GM23338 (cell line): ENCODE data around the gene HNF4A. TPM values are rescaled to one million over a fixed set of nuclear protein-coding genes. Genes with fewer than 3 reads are reported as not detected.

Experiments used
- ATAC-seq: fragments of 200-7000 bp; cut with Tn5 transposase; 3 replicates; pipeline ENCODE4 v1.9.1; 2020
- DNase-seq: peaks from one replicate; pipeline ENCODE4 v3.0.0-alpha.2; 2015; ENCODE audit warnings: low spot score
- H2AFZ ChIP-seq: fragments of 200-600 bp; sonication (generic); 2 replicates; pipeline ENCODE4 v1.8.0; 2016; ENCODE audit warnings: antibody characterized with exemption, mild to moderate bottlenecking, moderate library complexity
- H3F3A ChIP-seq: fragments of 200-600 bp; sonication (generic); replicated peaks from 2 replicates; pipeline ENCODE4 v1.8.0; 2017; ENCODE audit warnings: antibody characterized with exemption, mixed run types, low read depth
- H3K27ac ChIP-seq: fragments of 200-600 bp; sonication (generic); 2 replicates; pipeline ENCODE4 v1.6.1; 2016; ENCODE audit warnings: low read depth
- H3K27me3 ChIP-seq: fragments of 200-600 bp; sonication (generic); 2 replicates; pipeline ENCODE4 v1.8.0; 2016; ENCODE audit warnings: mild to moderate bottlenecking, mixed run types, moderate library complexity; ENCODE audit not compliant: insufficient read depth
- H3K36me3 ChIP-seq: fragments of 200-600 bp; sonication (generic); 2 replicates; pipeline ENCODE4 v1.8.0; 2016; ENCODE audit warnings: mild to moderate bottlenecking; ENCODE audit not compliant: insufficient read depth
- H3K4me1 ChIP-seq: fragments of 200-600 bp; sonication (generic); 2 replicates; pipeline ENCODE4 v1.8.0; 2016; ENCODE audit warnings: mild to moderate bottlenecking, moderate library complexity; ENCODE audit not compliant: insufficient read depth
- H3K4me2 ChIP-seq: fragments of 200-600 bp; sonication (generic); 2 replicates; pipeline ENCODE4 v1.7.1; 2017; ENCODE audit warnings: mixed run types
- H3K4me3 ChIP-seq: fragments of 200-600 bp; sonication (generic); 2 replicates; pipeline ENCODE4 v1.6.1; 2016; ENCODE audit warnings: mixed run types
- H3K79me2 ChIP-seq: fragments of 200-600 bp; sonication (generic); replicated peaks from 2 replicates; pipeline ENCODE4 v1.8.0; 2017; ENCODE audit warnings: mild to moderate bottlenecking; ENCODE audit not compliant: insufficient read depth
- H3K9me2 ChIP-seq: fragments of 200-600 bp; sonication (generic); 2 replicates; pipeline ENCODE4 v1.8.0; 2017; ENCODE audit not compliant: insufficient read depth
- H4K20me1 ChIP-seq: fragments of 200-600 bp; sonication (generic); replicated peaks from 2 replicates; pipeline ENCODE4 v1.8.0; 2017; ENCODE audit warnings: mild to moderate bottlenecking; ENCODE audit not compliant: insufficient read depth
- H3K27ac Mint-ChIP-seq: 2 replicates; pipeline ENCODE4 v1.8.0; 2020; ENCODE audit warnings: inconsistent platforms, mild to moderate bottlenecking, moderate library complexity, mixed read lengths
- H3K27me3 Mint-ChIP-seq: 3 replicates; pipeline ENCODE4 v1.8.0; 2022; ENCODE audit warnings: low read depth, mild to moderate bottlenecking, moderate library complexity, mixed read lengths, inconsistent platforms; ENCODE audit not compliant: insufficient read depth, poor library complexity
- H3K36me3 Mint-ChIP-seq: 3 replicates; pipeline ENCODE4 v1.8.0; 2021; ENCODE audit warnings: low read depth, mild to moderate bottlenecking, inconsistent platforms, moderate library complexity, mixed read lengths
- H3K4me1 Mint-ChIP-seq: 3 replicates; pipeline ENCODE4 v1.8.0; 2020; ENCODE audit warnings: mild to moderate bottlenecking, inconsistent platforms, mixed read lengths
- H3K4me3 Mint-ChIP-seq: 3 replicates; pipeline ENCODE4 v1.8.0; 2021; ENCODE audit warnings: moderate library complexity, mild to moderate bottlenecking, inconsistent platforms, mixed read lengths
- H3K9me3 Mint-ChIP-seq: 3 replicates; pipeline ENCODE4 v1.8.0; 2020; ENCODE audit warnings: moderate library complexity, mild to moderate bottlenecking, inconsistent platforms, mixed read lengths
- CREB1 ChIP-seq: fragments of 250-450 bp; sonication (Bioruptor Pico); IDR thresholded peaks from 2 replicates; pipeline ENCODE4 v1.5.0; 2020; ENCODE audit warnings: low read depth, mild to moderate bottlenecking, moderate library complexity
- EZH2 ChIP-seq: fragments of 200-600 bp; sonication (generic); IDR thresholded peaks from one replicate; pipeline ENCODE4 v1.8.0; 2017; ENCODE audit warnings: antibody characterized with exemption, mild to moderate bottlenecking, low read depth; ENCODE audit not compliant: unreplicated experiment
- EZH2phosphoT487 ChIP-seq: fragments of 200-600 bp; sonication (generic); IDR thresholded peaks from one replicate; pipeline ENCODE4 v1.8.1; 2018; ENCODE audit warnings: antibody characterized with exemption; ENCODE audit not compliant: unreplicated experiment
- JUNB ChIP-seq: IDR thresholded peaks from one replicate; pipeline ENCODE4 v1.6.1; 2016; ENCODE audit warnings: antibody characterized with exemption; ENCODE audit not compliant: unreplicated experiment
- NANOG ChIP-seq: IDR thresholded peaks from 2 replicates; pipeline ENCODE4 v1.6.1; 2016; ENCODE audit warnings: antibody characterized with exemption, borderline replicate concordance
- POLR2AphosphoS5 ChIP-seq: IDR thresholded peaks from 2 replicates; pipeline ENCODE4 v1.6.1; 2016; ENCODE audit warnings: antibody characterized with exemption, low read depth
- REST ChIP-seq: IDR thresholded peaks from one replicate; pipeline ENCODE4 v1.6.1; 2018; ENCODE audit warnings: antibody characterized with exemption; ENCODE audit not compliant: unreplicated experiment
- STAT1 ChIP-seq: IDR thresholded peaks from one replicate; pipeline ENCODE4 v1.6.1; 2016; ENCODE audit warnings: antibody characterized with exemption; ENCODE audit not compliant: unreplicated experiment
- ZNF114 ChIP-seq: fragments of 250-450 bp; sonication (Bioruptor Pico); IDR thresholded peaks from 2 replicates; pipeline ENCODE4 v1.5.0; 2020; ENCODE audit warnings: mild to moderate bottlenecking, moderate library complexity
- ZNF331 ChIP-seq: fragments of 250-450 bp; sonication (Bioruptor Pico); IDR thresholded peaks from 2 replicates; pipeline ENCODE4 v1.5.0; 2020; ENCODE audit warnings: low read depth, mild to moderate bottlenecking, moderate library complexity
- polyA plus RNA-seq: library from polyadenylated mRNA; unstranded; fragments of >200 nt; fragmentation: Nextera tagmentation; extraction: Ambion mirVana; gene quantifications from 2 replicates; pipeline ENCODE4 v1.2.1, GENCODE V29; 2016
- total RNA-seq: library from RNA; depleted of rRNA; stranded (reverse); fragments of >200 nt; shearing (Covaris generic); gene quantifications from 2 replicates; pipeline ENCODE4 v1.2.3, GENCODE V29; 2014
- TF ChIP-seq, protein P1 (sequence below): IDR thresholded peaks from 2 replicates; pipeline ENCODE4 v1.6.1; 2016; ENCODE audit warnings: antibody characterized with exemption
- TF ChIP-seq, protein P2 (sequence below), 2 experiments: fragments of 200-600 bp in 1 of 2; sonication (generic) in 1 of 2; conservative IDR thresholded peaks; 2 replicates each; pipeline versions ENCODE4 v1.5.1 to v1.6.1; 2016 to 2017; ENCODE audit warnings: antibody characterized with exemption in 2 of 2, low read depth in 2 of 2, mild to moderate bottlenecking in 2 of 2, moderate library complexity in 1 of 2
- TF ChIP-seq, protein P3 (sequence below): fragments of 250-450 bp; sonication (Bioruptor Pico); IDR thresholded peaks from 2 replicates; pipeline ENCODE4 v1.5.0; 2020; ENCODE audit warnings: mild to moderate bottlenecking, moderate library complexity

Gene HNF4A
- total and polyA plus RNA-seq, 2 experiments from 2014 or later = not detected

DNA sequence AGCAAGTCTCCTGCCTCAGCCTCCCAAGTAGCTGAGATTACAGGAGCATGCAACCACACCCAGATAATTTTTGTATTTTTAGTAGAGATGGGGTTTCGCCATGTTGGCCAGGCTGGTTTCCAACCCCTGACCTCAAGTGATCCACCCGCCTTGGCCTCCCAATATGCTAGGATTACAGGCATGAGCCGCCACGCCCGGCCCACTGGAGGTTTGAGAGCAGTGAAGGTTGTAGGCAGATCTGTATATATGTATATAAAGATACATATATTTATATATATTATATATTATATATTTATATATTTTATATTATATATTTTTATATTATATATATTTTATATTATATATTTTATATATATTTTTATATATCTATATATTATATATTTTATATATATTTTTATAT is 82.0 kb downstream of the HNF4A start:
- H3K27ac Mint-ChIP-seq = no peak overlapping the region
- no peaks in the 10 kb centered on the region for H3K4me1 Mint-ChIP-seq
- H3K4me3 Mint-ChIP-seq = no peak overlapping the region

More for the DNA sequence above, 82.0 kb downstream of the HNF4A start:
- Histone ChIP-seq H3K4me2 (no peak overlapping the region), H3K4me3 (no peak overlapping the region), H3K27me3 (no peaks in the 10 kb centered on the region), H2AFZ (peak overlapping the region; percentile 66; the same call in 1 of the 2 replicates), H3K9me2 (no peaks in the 10 kb centered on the region), H3F3A (0 out of 2 replicates have a peak, but pooled peaks cover 3% of the 10 kb centered on the region), H3K36me3 (no peaks in the 10 kb centered on the region), H3K79me2 (no peaks in the 10 kb centered on the region), H4K20me1 (no peaks in the 10 kb centered on the region), H3K27ac (no peak overlapping the region), H3K4me1 (no peaks in the 10 kb centered on the region)
- ATAC-seq (no peak), DNase-seq (no peak)
- no peaks in the 10 kb centered on the region; the same call in 2 of the 3 replicates for H3K9me3 Mint-ChIP-seq
- peaks cover 8% of the 10 kb centered on the region for H3K27me3 Mint-ChIP-seq
- TF ChIP-seq, protein P1, sequence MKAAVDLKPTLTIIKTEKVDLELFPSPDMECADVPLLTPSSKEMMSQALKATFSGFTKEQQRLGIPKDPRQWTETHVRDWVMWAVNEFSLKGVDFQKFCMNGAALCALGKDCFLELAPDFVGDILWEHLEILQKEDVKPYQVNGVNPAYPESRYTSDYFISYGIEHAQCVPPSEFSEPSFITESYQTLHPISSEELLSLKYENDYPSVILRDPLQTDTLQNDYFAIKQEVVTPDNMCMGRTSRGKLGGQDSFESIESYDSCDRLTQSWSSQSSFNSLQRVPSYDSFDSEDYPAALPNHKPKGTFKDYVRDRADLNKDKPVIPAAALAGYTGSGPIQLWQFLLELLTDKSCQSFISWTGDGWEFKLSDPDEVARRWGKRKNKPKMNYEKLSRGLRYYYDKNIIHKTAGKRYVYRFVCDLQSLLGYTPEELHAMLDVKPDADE = no peak
- no peak for TF ChIP-seq REST
- no peak for TF ChIP-seq EZH2
- no peak for TF ChIP-seq EZH2phosphoT487
- TF ChIP-seq, protein P2, sequence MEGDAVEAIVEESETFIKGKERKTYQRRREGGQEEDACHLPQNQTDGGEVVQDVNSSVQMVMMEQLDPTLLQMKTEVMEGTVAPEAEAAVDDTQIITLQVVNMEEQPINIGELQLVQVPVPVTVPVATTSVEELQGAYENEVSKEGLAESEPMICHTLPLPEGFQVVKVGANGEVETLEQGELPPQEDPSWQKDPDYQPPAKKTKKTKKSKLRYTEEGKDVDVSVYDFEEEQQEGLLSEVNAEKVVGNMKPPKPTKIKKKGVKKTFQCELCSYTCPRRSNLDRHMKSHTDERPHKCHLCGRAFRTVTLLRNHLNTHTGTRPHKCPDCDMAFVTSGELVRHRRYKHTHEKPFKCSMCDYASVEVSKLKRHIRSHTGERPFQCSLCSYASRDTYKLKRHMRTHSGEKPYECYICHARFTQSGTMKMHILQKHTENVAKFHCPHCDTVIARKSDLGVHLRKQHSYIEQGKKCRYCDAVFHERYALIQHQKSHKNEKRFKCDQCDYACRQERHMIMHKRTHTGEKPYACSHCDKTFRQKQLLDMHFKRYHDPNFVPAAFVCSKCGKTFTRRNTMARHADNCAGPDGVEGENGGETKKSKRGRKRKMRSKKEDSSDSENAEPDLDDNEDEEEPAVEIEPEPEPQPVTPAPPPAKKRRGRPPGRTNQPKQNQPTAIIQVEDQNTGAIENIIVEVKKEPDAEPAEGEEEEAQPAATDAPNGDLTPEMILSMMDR (conservative IDR thresholded peaks at IDR 0.05; ENCODE audit: low read depth in 2 of 2) = no peak
- no peak for TF ChIP-seq ZNF331 (CRISPR knock-in tag)
- TF ChIP-seq JUNB = no peak
- no peak for TF ChIP-seq STAT1
- no peak for TF ChIP-seq CREB1 (CRISPR knock-in tag)
- no peak for TF ChIP-seq ZNF114 (CRISPR knock-in tag)
- no peak for TF ChIP-seq POLR2AphosphoS5
- no peak for TF ChIP-seq NANOG
- TF ChIP-seq, protein P3, sequence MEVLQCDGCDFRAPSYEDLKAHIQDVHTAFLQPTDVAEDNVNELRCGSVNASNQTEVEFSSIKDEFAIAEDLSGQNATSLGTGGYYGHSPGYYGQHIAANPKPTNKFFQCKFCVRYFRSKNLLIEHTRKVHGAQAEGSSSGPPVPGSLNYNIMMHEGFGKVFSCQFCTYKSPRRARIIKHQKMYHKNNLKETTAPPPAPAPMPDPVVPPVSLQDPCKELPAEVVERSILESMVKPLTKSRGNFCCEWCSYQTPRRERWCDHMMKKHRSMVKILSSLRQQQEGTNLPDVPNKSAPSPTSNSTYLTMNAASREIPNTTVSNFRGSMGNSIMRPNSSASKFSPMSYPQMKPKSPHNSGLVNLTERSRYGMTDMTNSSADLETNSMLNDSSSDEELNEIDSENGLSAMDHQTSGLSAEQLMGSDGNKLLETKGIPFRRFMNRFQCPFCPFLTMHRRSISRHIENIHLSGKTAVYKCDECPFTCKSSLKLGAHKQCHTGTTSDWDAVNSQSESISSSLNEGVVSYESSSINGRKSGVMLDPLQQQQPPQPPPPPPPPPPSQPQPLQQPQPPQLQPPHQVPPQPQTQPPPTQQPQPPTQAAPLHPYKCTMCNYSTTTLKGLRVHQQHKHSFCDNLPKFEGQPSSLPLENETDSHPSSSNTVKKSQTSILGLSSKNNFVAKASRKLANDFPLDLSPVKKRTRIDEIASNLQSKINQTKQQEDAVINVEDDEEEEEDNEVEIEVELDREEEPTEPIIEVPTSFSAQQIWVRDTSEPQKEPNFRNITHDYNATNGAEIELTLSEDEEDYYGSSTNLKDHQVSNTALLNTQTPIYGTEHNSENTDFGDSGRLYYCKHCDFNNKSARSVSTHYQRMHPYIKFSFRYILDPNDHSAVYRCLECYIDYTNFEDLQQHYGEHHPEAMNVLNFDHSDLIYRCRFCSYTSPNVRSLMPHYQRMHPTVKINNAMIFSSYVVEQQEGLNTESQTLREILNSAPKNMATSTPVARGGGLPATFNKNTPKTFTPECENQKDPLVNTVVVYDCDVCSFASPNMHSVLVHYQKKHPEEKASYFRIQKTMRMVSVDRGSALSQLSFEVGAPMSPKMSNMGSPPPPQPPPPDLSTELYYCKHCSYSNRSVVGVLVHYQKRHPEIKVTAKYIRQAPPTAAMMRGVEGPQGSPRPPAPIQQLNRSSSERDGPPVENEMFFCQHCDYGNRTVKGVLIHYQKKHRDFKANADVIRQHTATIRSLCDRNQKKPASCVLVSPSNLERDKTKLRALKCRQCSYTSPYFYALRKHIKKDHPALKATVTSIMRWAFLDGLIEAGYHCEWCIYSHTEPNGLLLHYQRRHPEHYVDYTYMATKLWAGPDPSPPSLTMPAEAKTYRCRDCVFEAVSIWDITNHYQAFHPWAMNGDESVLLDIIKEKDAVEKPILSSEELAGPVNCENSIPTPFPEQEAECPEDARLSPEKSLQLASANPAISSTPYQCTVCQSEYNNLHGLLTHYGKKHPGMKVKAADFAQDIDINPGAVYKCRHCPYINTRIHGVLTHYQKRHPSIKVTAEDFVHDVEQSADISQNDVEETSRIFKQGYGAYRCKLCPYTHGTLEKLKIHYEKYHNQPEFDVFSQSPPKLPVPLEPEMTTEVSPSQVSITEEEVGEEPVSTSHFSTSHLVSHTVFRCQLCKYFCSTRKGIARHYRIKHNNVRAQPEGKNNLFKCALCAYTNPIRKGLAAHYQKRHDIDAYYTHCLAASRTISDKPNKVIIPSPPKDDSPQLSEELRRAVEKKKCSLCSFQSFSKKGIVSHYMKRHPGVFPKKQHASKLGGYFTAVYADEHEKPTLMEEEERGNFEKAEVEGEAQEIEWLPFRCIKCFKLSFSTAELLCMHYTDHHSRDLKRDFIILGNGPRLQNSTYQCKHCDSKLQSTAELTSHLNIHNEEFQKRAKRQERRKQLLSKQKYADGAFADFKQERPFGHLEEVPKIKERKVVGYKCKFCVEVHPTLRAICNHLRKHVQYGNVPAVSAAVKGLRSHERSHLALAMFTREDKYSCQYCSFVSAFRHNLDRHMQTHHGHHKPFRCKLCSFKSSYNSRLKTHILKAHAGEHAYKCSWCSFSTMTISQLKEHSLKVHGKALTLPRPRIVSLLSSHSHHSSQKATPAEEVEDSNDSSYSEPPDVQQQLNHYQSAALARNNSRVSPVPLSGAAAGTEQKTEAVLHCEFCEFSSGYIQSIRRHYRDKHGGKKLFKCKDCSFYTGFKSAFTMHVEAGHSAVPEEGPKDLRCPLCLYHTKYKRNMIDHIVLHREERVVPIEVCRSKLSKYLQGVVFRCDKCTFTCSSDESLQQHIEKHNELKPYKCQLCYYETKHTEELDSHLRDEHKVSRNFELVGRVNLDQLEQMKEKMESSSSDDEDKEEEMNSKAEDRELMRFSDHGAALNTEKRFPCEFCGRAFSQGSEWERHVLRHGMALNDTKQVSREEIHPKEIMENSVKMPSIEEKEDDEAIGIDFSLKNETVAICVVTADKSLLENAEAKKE (CRISPR knock-in tag) = no peak
- H3K36me3 Mint-ChIP-seq = no peaks in the 10 kb centered on the region
